HEK293T (cell line): ENCODE measurements around the gene TNPO3.

ENCODE experiments used
- CTCF ChIA-PET: fragments of 350-600 bp; formaldehyde crosslinking; extraction: SDS; loops from one replicate; lab custom pipeline; 2021; ENCODE audit warnings: antibody characterized with exemption, inconsistent platforms; lab: Yijun Ruan, JAX
- POLR2A ChIA-PET: fragments of 350-600 bp; formaldehyde crosslinking; extraction: SDS; loops from one replicate; lab custom pipeline; 2020; ENCODE audit warnings: antibody characterized with exemption, inconsistent platforms; lab: Yijun Ruan, JAX
- DNase-seq: peaks from one replicate; pipeline ENCODE4 v3.0.0; 2012; ENCODE audit warnings: mixed read lengths; ENCODE audit errors: extremely low spot score
- ARNT ChIP-seq: fragments of 450-650 bp; IDR thresholded peaks from 2 replicates; pipeline ENCODE4 v1.6.1; 2017; ENCODE audit warnings: mild to moderate bottlenecking
- BHLHE40 ChIP-seq: fragments of 450-650 bp; IDR thresholded peaks from 2 replicates; pipeline ENCODE4 v1.6.1; 2016; ENCODE audit warnings: mild to moderate bottlenecking, moderate library complexity, borderline replicate concordance
- CTBP1 ChIP-seq: fragments of 450-650 bp; IDR thresholded peaks from 2 replicates; pipeline ENCODE4 v1.6.1; 2016; ENCODE audit warnings: borderline replicate concordance
- ELF4 ChIP-seq: fragments of 450-650 bp; IDR thresholded peaks from 2 replicates; pipeline ENCODE4 v1.6.1; 2017; ENCODE audit warnings: antibody characterized with exemption
- FOXA1 ChIP-seq: fragments of 450-650 bp; IDR thresholded peaks from 2 replicates; pipeline ENCODE4 v1.6.1; 2016; ENCODE audit warnings: mild to moderate bottlenecking
- FOXK2 ChIP-seq: fragments of 450-650 bp; IDR thresholded peaks from 2 replicates; pipeline ENCODE4 v1.6.1; 2016; ENCODE audit warnings: mild to moderate bottlenecking
- FOXM1 ChIP-seq: fragments of 450-650 bp; IDR thresholded peaks from 2 replicates; pipeline ENCODE4 v1.6.1; 2017; ENCODE audit warnings: mild to moderate bottlenecking, borderline replicate concordance
- HDGF ChIP-seq: fragments of 450-650 bp; IDR thresholded peaks from 2 replicates; pipeline ENCODE4 v1.6.1; 2017; ENCODE audit warnings: antibody characterized with exemption, borderline replicate concordance
- L3MBTL2 ChIP-seq: fragments of 450-650 bp; conservative IDR thresholded peaks from 2 replicates; pipeline ENCODE4 v1.6.1; 2016; ENCODE audit warnings: mild to moderate bottlenecking
- LEF1 ChIP-seq: fragments of 450-650 bp; IDR thresholded peaks from 2 replicates; pipeline ENCODE4 v1.6.1; 2017; ENCODE audit warnings: mild to moderate bottlenecking, borderline replicate concordance
- NFRKB ChIP-seq: fragments of 450-650 bp; IDR thresholded peaks from 2 replicates; pipeline ENCODE4 v1.6.1; 2016; ENCODE audit warnings: mild to moderate bottlenecking, moderate library complexity
- PKNOX1 ChIP-seq: fragments of 450-650 bp; IDR thresholded peaks from 2 replicates; pipeline ENCODE4 v1.6.1; 2016
- SP1 ChIP-seq: fragments of 450-650 bp; IDR thresholded peaks from 2 replicates; pipeline ENCODE4 v1.6.1; 2017
- SUZ12 ChIP-seq: fragments of 450-650 bp; IDR thresholded peaks from 2 replicates; pipeline ENCODE4 v1.6.1; 2016; ENCODE audit warnings: mild to moderate bottlenecking
- TARDBP ChIP-seq: fragments of 450-650 bp; IDR thresholded peaks from 2 replicates; pipeline ENCODE4 v1.6.1; 2016
- ZNF384 ChIP-seq: fragments of 450-650 bp; IDR thresholded peaks from 2 replicates; pipeline ENCODE4 v1.6.1; 2016

TNPO3 gene

GRCh38 chr7:128941946-128942526, 112.9 kb downstream of the TNPO3 start:
- ChIA-PET CTCF (interaction anchor here (0.7 kb wide), 1 partner anchor 615 kb away, joined by 3 read pairs; no protein-coding TSS in a partner anchor), POLR2A (no interaction called here)
- no peak for DNase-seq
- no peak for TF ChIP-seq L3MBTL2
- no peak for TF ChIP-seq NFRKB
- TF ChIP-seq CTBP1 = no peak
- no peak for TF ChIP-seq BHLHE40
- TF ChIP-seq PKNOX1 = no peak
- no peak for TF ChIP-seq FOXA1
- TF ChIP-seq SUZ12 = no peak
- TF ChIP-seq ARNT = no peak
- TF ChIP-seq ZNF384 = no peak
- no peak for TF ChIP-seq HDGF
- no peak for TF ChIP-seq LEF1
- no peak for TF ChIP-seq FOXM1
- no peak for TF ChIP-seq SP1
- no peak for TF ChIP-seq TARDBP
- no peak for TF ChIP-seq ELF4
- TF ChIP-seq FOXK2 = no peak

- no peak for DNase-seq
- ChIA-PET CTCF (no interaction called here), POLR2A (no interaction called here)
- no peak for TF ChIP-seq PKNOX1
- TF ChIP-seq FOXA1 = no peak
- no peak for TF ChIP-seq TARDBP
- TF ChIP-seq SUZ12 = no peak
- no peak for TF ChIP-seq BHLHE40
- TF ChIP-seq CTBP1 = no peak
- TF ChIP-seq HDGF = no peak
- no peak for TF ChIP-seq NFRKB
- no peak for TF ChIP-seq FOXM1
- no peak for TF ChIP-seq ELF4
- no peak for TF ChIP-seq ZNF384
- no peak for TF ChIP-seq FOXK2
- TF ChIP-seq L3MBTL2 = no peak
- no peak for TF ChIP-seq LEF1
- TF ChIP-seq SP1 = no peak
- TF ChIP-seq ARNT = no peak
Observed at GRCh38 chr7:128941323-128941890, 113.5 kb downstream of the TNPO3 start.

GRCh38 chr7:128940494-128941322, 114.2 kb downstream of the TNPO3 start:
- DNase-seq = no peak
- TF ChIP-seq ZNF384 (no peak), NFRKB (no peak), SUZ12 (no peak), PKNOX1 (no peak), HDGF (no peak), BHLHE40 (no peak), ELF4 (no peak), TARDBP (no peak), FOXA1 (no peak), CTBP1 (no peak), LEF1 (no peak), ARNT (no peak), FOXK2 (no peak), L3MBTL2 (no peak), SP1 (no peak), FOXM1 (no peak)
- ChIA-PET CTCF (interaction anchor here (0.8 to 1.0 kb wide), 2 partner anchors 9 to 18 kb away, joined by 3 to 4 read pairs; no protein-coding TSS in a partner anchor), POLR2A (interaction anchor here (0.7 kb wide), 1 partner anchor 114 kb away, joined by 3 read pairs; the partner anchor contains the start of gene TNPO3)

GRCh38 chr7:128939861-128940410, 115.0 kb downstream of the TNPO3 start:
- ChIA-PET CTCF (interaction anchor here (0.8 to 1.0 kb wide), 2 partner anchors 10 to 18 kb away, joined by 3 to 4 read pairs; no protein-coding TSS in a partner anchor), POLR2A (interaction anchor here (0.7 kb wide), 1 partner anchor 115 kb away, joined by 3 read pairs; the partner anchor contains the start of gene TNPO3)
- TF ChIP-seq BHLHE40 (no peak), L3MBTL2 (no peak), FOXM1 (no peak), FOXA1 (no peak), ELF4 (no peak), SP1 (no peak), FOXK2 (no peak), SUZ12 (no peak), TARDBP (no peak), HDGF (no peak), CTBP1 (no peak), ARNT (no peak), ZNF384 (no peak)
- DNase-seq = no peak
